AG04449 (cell line): ENCODE measurements around the gene SCGB1A1.
"Not testable (repeated sequence)": the region's sequence is repeated elsewhere in the genome, so short reads cannot be mapped to it uniquely, and the experiment has no call there.

ENCODE experiments used
- CTCF ChIA-PET: fragments of 350-600 bp; formaldehyde crosslinking; extraction: SDS; loops from one replicate; lab custom pipeline; 2021; ENCODE audit warnings: antibody characterized with exemption; lab: Yijun Ruan, JAX
- POLR2A ChIA-PET: fragments of 400-600, 350-600 bp; formaldehyde crosslinking; extraction: SDS; loops from one replicate; lab custom pipeline; 2020; ENCODE audit warnings: antibody characterized with exemption, inconsistent platforms; lab: Yijun Ruan, JAX
- DNase-seq: peaks from one replicate; pipeline ENCODE4 v3.0.0-alpha.2; 2010; ENCODE audit warnings: low read depth, low spot score
- H3K4me3 ChIP-seq: 2 replicates; pipeline ENCODE4 v1.5.1; 2011; ENCODE audit warnings: low read depth, mild to moderate bottlenecking, control low read depth, low read length
- CTCF ChIP-seq: IDR thresholded peaks from one replicate; pipeline ENCODE4 v1.5.1; 2011; ENCODE audit warnings: mild to moderate bottlenecking, moderate library complexity, low read length, control low read depth, inconsistent platforms; ENCODE audit not compliant: insufficient read depth; ENCODE audit errors: missing control alignments

SCGB1A1 gene

GRCh38 chr11:62380821-62381245 lies 38.0 kb upstream of the SCGB1A1 start:
- CTCF ChIA-PET, result interaction anchor here (0.8 to 1.9 kb wide), 13 partner anchors 9 to 314 kb away, joined by 3 to 12 read pairs (median 5); partner anchors contain the start of genes ASRGL1 and LRRN4CL
- peak; percentile 59 for TF ChIP-seq CTCF
- POLR2A ChIA-PET, H3K4me3 ChIP-seq, DNase-seq: not testable (repeated sequence)

- TF ChIP-seq CTCF, result no peak
- DNase-seq, result no peak
- ChIA-PET POLR2A (no interaction called here), CTCF (interaction anchor here (1.0 to 4.3 kb wide), 5 partner anchors 11 to 587 kb away, joined by 3 to 25 read pairs (median 3); no protein-coding TSS in a partner anchor)
- no peak overlapping the region for H3K4me3 ChIP-seq
Observed at GRCh38 chr11:62383822-62384221, 35.0 kb upstream of the SCGB1A1 start.

GRCh38 chr11:62386083-62386482 lies 32.8 kb upstream of the SCGB1A1 start:
- CTCF ChIA-PET, result interaction anchor here (4.3 kb wide), 1 partner anchor 9 kb away, joined by 25 read pairs; no protein-coding TSS in a partner anchor
- POLR2A ChIA-PET, DNase-seq: not testable (repeated sequence)

GRCh38 chr11:62387381-62387780 lies 31.5 kb upstream of the SCGB1A1 start:
- CTCF ChIA-PET, result no interaction called here

More at GRCh38 chr11:62386083-62386482, 32.8 kb upstream of the SCGB1A1 start:
- not testable (repeated sequence) for H3K4me3 ChIP-seq

GRCh38 chr11:62388999-62389398 lies 29.8 kb upstream of the SCGB1A1 start:
- CTCF ChIA-PET, result interaction anchor here (0.8 to 9.4 kb wide), 3 partner anchors 9 to 172 kb away, joined by 3 to 187 read pairs (median 7); partner anchors contain the start of gene AHNAK

More at GRCh38 chr11:62387381-62387780, 31.5 kb upstream of the SCGB1A1 start:
- no peak for TF ChIP-seq CTCF
- H3K4me3 ChIP-seq, result no peak overlapping the region
- DNase-seq, result no peak
- POLR2A ChIA-PET, result no interaction called here

GRCh38 chr11:62390237-62390636 lies 28.6 kb upstream of the SCGB1A1 start:
- H3K4me3 ChIP-seq, result no peak overlapping the region
- TF ChIP-seq CTCF, result no peak
- no peak for DNase-seq
- ChIA-PET POLR2A (no interaction called here), CTCF (interaction anchor here (0.9 to 9.4 kb wide), 12 partner anchors 9 to 337 kb away, joined by 3 to 187 read pairs (median 6); partner anchors contain the start of genes AHNAK, HNRNPUL2 and TTC9C)

More at GRCh38 chr11:62388999-62389398, 29.8 kb upstream of the SCGB1A1 start:
- TF ChIP-seq CTCF, result no peak
- no peak for DNase-seq
- POLR2A ChIA-PET, result no interaction called here
- no peak overlapping the region for H3K4me3 ChIP-seq
